NCI-H2107 treated with DMSO at 0.1 percent for 48 hours (cell line): ENCODE data around the gene KDF1.
"Not testable (repeated sequence)": the region's sequence is repeated elsewhere in the genome, so short reads cannot be mapped to it uniquely, and the experiment has no call there.

Source experiments
- DNase-seq: peaks from one replicate; lab custom pipeline; 2025; ENCODE audit not compliant: unreplicated experiment; lab: John Stamatoyannopoulos, UW

Gene KDF1

DNA sequence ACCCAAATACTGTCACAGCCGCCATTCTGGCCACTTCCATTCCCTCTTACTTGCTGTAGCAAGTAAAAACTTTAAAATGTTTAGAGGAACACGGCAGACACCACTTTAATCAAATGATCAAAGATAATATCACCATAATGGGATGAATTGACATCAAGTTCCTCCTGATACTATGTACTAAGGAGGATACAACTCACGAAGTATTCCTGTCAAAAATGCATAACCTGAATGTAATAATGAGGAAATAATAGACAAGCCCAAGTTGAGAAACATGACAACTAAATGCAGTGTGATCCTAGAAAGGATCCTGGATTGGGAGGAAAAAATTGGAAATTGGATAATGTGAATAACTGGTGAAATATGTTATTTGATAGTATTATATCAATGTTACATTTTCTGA lies 3.9 kb downstream of the KDF1 start:
- DNase-seq = no peak

- DNase-seq = no peak
Observed at GRCh38 chr1:26953374-26953773, 6.9 kb downstream of the KDF1 start.

- DNase-seq = no peak
Observed at GRCh38 chr1:26951821-26952497, 8.3 kb downstream of the KDF1 start.

GRCh38 chr1:26951216-26951615 lies 9.1 kb downstream of the KDF1 start:
- DNase-seq = no peak

DNA sequence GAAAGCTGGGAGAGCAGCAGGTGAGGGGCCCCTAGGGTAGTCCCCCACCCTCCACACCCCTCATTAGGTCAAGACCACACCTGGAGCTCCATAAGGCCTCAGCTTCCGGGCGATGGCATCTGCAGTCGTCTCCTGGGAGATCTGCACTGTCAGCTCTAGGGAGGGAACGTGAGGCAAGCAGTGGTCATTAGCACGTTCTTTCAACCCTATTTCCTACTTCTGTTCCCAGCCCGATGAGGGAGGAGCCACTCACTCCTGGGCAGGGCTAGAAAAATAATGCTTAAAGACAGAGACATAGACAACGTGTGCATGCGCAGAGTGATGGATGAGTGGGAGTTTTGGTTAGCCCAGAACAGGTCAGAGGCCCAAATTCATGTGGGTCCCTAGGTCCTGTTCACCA lies 9.7 kb downstream of the KDF1 start:
- DNase-seq = no peak

DNA sequence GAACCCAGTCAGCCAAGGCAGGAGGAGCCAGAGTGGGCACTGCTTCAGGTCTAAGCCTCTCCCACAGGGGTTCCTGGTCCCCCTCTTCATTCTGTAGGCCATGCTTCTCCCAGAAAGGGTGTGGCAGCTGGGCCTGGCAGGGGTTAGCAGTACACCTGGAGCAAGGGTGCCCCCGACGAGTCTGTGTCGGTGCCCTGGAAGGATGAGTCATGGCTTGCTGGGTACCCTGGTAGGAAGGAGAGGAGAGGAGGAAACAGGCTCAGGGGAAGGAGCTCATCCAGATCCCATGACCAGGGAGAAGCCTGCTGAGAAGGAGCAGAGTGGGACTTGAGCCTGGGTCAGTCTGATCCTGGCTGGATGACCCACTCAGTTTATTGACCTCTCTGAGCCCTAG lies 10.3 kb downstream of the KDF1 start:
- no peak for DNase-seq

DNA sequence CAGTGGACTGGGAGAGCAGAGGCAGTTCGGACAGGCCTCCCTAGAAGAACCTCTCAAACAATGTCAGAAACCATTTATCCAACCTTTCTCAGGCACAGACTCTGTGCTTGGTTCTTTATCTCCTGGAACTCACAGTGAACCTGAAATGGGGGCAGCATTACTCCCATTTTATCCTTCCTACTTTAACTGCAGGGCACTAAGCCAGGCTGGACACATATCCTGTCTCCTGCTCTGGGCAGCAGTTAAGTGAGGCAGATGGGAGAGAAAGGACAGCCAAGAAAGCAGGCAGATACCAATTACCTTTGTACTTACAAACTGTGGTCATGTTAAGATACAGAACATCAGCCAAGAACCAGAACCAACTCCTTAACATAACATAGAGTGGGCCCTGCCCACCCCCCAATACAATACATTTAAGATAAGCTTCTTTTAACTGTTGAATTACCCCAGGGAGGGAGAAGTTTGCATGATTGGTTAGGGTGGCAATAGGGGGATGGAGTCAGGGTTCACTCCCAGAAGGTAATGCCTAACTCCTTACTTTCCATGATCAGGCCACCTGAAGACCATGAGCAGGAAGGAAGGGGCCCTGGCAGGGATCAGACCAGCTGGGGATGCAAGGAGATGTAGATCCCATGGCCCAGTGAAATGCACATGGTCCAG lies 10.9 kb downstream of the KDF1 start:
- DNase-seq = no peak

- DNase-seq = not testable (repeated sequence)
Observed at GRCh38 chr1:26948725-26949057, 11.6 kb downstream of the KDF1 start.

- no peak for DNase-seq
Observed at GRCh38 chr1:26946270-26946669, 14.0 kb downstream of the KDF1 start.

- no peak for DNase-seq
Observed at GRCh38 chr1:26945728-26946127, 14.5 kb downstream of the KDF1 start.

DNA sequence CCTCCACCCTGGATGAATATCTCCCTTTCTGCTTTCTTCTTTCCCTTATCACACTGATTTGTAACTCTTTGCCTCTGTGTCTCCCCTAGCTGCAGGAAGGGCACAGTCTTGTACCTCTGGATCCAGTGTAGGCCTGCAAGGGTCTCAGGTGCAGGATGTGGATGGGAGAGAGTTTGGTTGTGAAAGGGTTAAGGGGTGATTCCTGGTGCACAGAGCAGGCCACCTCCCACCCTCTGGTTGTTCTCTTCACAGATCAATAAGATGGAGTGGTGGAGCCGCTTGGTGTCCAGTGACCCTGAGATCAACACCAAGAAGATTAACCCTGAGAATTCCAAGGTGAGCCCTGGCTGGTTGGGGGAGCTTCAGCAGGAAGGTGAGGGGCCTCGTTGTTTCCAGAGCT lies 15.1 kb downstream of the KDF1 start:
- DNase-seq = no peak

GRCh38 chr1:26942656-26943055 lies 17.6 kb downstream of the KDF1 start:
- no peak for DNase-seq

GRCh38 chr1:26941311-26941710 lies 19.0 kb downstream of the KDF1 start:
- no peak for DNase-seq

- no peak for DNase-seq
Observed at GRCh38 chr1:26938659-26939025, 21.6 kb downstream of the KDF1 start.

- no peak for DNase-seq
Observed at GRCh38 chr1:26938004-26938658, 22.1 kb downstream of the KDF1 start.

DNA sequence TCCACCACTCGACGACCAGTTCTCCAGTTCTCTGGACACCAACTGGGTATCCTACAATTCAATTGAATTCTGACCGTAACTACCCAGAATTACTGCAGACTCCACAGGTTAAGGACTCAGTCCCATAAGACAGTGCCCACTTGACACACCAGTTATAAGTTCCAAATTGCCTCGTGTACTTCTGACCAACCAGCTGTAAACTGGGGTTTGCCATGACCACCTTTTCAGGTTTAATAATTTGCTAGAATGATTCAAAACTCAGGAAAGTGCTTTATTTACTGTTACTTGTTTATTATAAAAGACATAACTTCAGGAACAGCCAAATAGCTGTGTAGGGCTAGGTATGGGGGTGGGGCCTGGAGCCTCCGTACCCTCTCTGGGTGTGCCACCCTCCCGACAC lies 23.4 kb downstream of the KDF1 start:
- DNase-seq = no peak

DNA sequence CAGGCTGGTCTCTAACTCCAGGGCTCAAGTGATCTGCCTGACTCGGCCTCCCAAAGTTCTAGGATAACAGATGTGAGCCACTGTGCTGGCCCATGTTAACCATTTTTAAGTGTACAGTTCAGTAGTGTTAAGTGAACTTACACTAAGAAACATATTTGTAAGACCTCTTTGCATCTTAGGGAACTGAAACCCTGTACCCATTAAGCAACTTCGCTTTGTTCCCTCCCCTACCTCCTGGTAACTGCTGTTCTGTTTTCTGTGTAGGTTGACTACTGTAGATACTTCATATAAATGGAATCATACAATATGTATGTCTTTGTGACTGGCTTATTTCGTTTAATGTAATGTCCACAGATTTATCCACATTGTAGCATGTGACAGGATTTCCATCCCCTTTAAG lies 27.7 kb downstream of the KDF1 start:
- DNase-seq = no peak

DNA sequence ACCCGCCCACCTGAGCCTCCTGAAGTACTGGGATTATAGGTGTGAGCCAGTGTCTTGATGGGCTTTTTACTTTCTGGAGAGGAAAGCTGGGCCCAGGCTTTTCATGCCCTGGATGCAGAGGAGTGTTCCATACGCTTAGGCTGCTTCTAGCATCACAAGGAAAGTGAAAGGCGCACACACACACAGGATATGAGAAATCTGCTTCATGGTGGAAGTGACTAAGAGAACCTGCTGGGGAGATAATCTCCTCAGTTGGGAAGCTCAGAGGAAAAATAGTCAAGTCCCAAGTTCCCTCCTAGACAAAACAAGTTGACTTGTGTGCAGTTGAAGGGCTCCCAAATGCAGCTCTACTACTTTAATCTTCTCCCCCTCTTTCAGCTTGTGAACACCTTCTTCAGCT lies 36.6 kb downstream of the KDF1 start:
- DNase-seq = no peak

GRCh38 chr1:26922901-26923300 lies 37.4 kb downstream of the KDF1 start:
- no peak for DNase-seq

- DNase-seq = no peak
Observed at GRCh38 chr1:26922431-26922729, 37.9 kb downstream of the KDF1 start.

DNA sequence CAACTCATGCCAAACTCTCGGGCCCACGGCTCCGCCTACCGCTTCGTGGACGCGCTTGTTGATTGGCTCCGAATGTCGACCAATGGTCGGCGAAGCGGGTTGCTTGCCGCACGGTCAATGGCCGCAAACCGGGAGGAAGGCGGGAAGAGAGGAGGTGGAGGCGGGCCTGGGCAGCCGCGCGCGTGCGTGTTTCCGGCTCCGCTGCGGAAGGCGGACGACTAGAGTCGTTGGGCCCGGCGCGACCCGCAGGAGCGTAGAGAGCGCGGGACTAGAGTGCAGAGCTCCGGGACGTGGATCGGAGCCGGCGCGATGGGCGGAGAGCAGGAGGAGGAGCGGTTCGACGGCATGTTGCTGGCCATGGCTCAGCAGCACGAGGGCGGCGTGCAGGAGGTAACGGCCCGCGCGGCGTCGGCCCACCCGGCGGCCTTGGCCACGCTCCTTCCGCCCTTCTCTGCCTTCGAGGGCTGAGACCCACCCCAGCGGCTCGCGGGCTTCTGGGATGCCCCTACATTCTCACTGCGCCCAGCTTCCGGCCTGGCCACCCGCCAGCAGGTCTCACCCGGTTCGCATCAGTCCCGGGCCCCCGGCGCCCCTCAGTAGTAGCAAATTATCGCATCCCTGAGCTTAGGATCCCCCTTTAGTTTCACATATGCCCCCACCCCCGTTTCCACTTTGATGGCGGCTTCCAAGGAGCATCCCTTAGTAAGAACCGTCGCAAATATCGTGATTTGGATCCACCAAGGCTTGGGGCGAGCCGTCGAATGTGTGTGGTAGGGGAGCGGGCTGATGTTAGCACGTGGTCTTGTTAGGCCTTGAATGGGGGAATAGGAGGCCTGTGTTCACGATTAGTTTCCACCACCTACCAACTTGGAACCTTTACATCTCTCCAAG lies 38.5 kb downstream of the KDF1 start, which contains the start of gene NUDC:
NUDC (plus strand) TSS at position 204 of the 891 bp plus-strand sequence; CDS start at position 310, 106 bp downstream.
- peak; percentile 93 for DNase-seq

DNA sequence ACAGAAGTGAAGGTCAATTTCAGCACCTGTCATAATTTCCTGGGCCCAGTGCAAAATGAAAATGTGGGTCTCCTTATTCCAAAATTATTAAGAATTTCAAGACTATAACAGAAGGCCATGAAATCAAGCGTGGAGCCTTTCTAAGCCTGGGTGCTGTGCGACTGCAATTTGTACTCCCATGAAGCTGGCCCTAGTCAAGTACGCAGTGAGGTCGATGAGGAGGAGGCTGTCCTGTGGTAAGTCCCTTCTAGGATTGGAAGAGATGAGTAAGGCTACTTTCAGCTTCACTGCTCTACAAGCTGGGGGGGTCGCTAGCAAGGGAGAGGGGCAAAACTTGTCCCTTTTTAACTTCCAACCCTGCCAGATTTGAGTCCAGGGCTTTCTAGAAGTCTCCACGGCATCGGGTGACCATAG lies 39.1 kb downstream of the KDF1 start:
- no peak for DNase-seq
